HepG2 (cell line): Measurements from ENCODE around the gene PRR14. TPM values are rescaled to one million over a fixed set of nuclear protein-coding genes. Genes with fewer than 3 reads are reported as not detected.

Source experiments
- FOXA3 ChIP-seq: IDR thresholded peaks from 2 replicates; pipeline ENCODE4 v1.6.1; 2016; ENCODE audit warnings: missing genetic modification reagents, missing compliant biosample characterization
- GATAD1 ChIP-seq: IDR thresholded peaks from 2 replicates; pipeline ENCODE4 v1.6.1; 2016; ENCODE audit warnings: missing genetic modification reagents, missing compliant biosample characterization
- GLMP ChIP-seq: sonication (generic); formaldehyde crosslinking; IDR thresholded peaks from 2 replicates; pipeline ENCODE4 v1.9.0; 2021; ENCODE audit warnings: missing genetic modification reagents, mild to moderate bottlenecking, borderline replicate concordance
- KLF15 ChIP-seq: sonication (generic); formaldehyde crosslinking; IDR thresholded peaks from 2 replicates; pipeline ENCODE4 v1.8.1; 2023; ENCODE audit warnings: borderline replicate concordance, mild to moderate bottlenecking, inconsistent platforms, missing genetic modification reagents, mixed read lengths
- MAFG ChIP-seq: sonication (generic); formaldehyde crosslinking; IDR thresholded peaks from 2 replicates; pipeline ENCODE4 v1.5.1; 2020; ENCODE audit warnings: mild to moderate bottlenecking, missing genetic modification reagents
- MAZ ChIP-seq, 2 experiments: sonication (generic) in 1 of 2; formaldehyde crosslinking in 1 of 2; IDR thresholded peaks; 2 replicates each; pipeline versions ENCODE4 v1.5.0 to v1.6.1; 2012 to 2020; ENCODE audit warnings: low read depth in 2 of 2, mild to moderate bottlenecking in 2 of 2, borderline replicate concordance in 1 of 2, improper control_type of control experiment in 1 of 2, low read length in 1 of 2, missing genetic modification reagents in 1 of 2, moderate library complexity in 1 of 2
- MED13 ChIP-seq: sonication (generic); formaldehyde crosslinking; IDR thresholded peaks from 2 replicates; pipeline ENCODE4 v1.5.0; 2020; ENCODE audit warnings: missing genetic modification reagents
- NFKB2 ChIP-seq: sonication (generic); formaldehyde crosslinking; IDR thresholded peaks from 2 replicates; pipeline ENCODE4 v1.4.0; 2020; ENCODE audit warnings: missing genetic modification reagents, borderline replicate concordance
- NR3C1 ChIP-seq: sonication (generic); formaldehyde crosslinking; IDR thresholded peaks from 2 replicates; pipeline ENCODE4 v1.4.0; 2020; ENCODE audit warnings: missing genetic modification reagents
- PLSCR1 ChIP-seq: sonication (generic); formaldehyde crosslinking; IDR thresholded peaks from 2 replicates; pipeline ENCODE4 v1.5.0; 2020; ENCODE audit warnings: missing genetic modification reagents, mild to moderate bottlenecking, borderline replicate concordance
- SSRP1 ChIP-seq: IDR thresholded peaks from 2 replicates; pipeline ENCODE4 v1.6.1; 2016; ENCODE audit warnings: control low read depth
- TCF12 ChIP-seq, 2 experiments: fragments of 450-650 bp in 1 of 2; sonication (generic) in 1 of 2; formaldehyde crosslinking in 1 of 2; IDR thresholded peaks; 2 replicates each; pipeline versions ENCODE4 v1.6.1 to v1.8.0; 2017 to 2022; ENCODE audit warnings: antibody characterized with exemption in 1 of 2, mild to moderate bottlenecking in 1 of 2, missing genetic modification reagents in 1 of 2, moderate library complexity in 1 of 2
- ZBTB1 ChIP-seq: sonication (generic); formaldehyde crosslinking; IDR thresholded peaks from 2 replicates; pipeline ENCODE4 v1.4.0; 2020; ENCODE audit warnings: missing genetic modification reagents, borderline replicate concordance
- ZBTB7A ChIP-seq: sonication (generic); formaldehyde crosslinking; IDR thresholded peaks from 2 replicates; pipeline ENCODE4 v1.8.0; 2022; ENCODE audit warnings: mild to moderate bottlenecking, missing genetic modification reagents
- ZNF142 ChIP-seq: sonication (generic); formaldehyde crosslinking; IDR thresholded peaks from 2 replicates; pipeline ENCODE4 v1.4.0; 2020; ENCODE audit warnings: missing genetic modification reagents
- ZNF234 ChIP-seq: sonication (generic); formaldehyde crosslinking; conservative IDR thresholded peaks from 2 replicates; pipeline ENCODE4 v1.5.1; 2020; ENCODE audit warnings: mild to moderate bottlenecking, missing genetic modification reagents
- ZNF672 ChIP-seq: sonication (generic); formaldehyde crosslinking; IDR thresholded peaks from 2 replicates; pipeline ENCODE4 v1.8.1; 2022; ENCODE audit warnings: missing genetic modification reagents
- ZNF704 ChIP-seq: sonication (generic); formaldehyde crosslinking; IDR thresholded peaks from 2 replicates; pipeline ENCODE4 v1.8.1; 2023; ENCODE audit warnings: mild to moderate bottlenecking, inconsistent platforms, moderate library complexity, missing genetic modification reagents, borderline replicate concordance
- ZNF75D ChIP-seq: sonication (generic); formaldehyde crosslinking; IDR thresholded peaks from 2 replicates; pipeline ENCODE4 v1.8.1; 2023; ENCODE audit warnings: missing genetic modification reagents, mild to moderate bottlenecking, borderline replicate concordance
- polyA plus RNA-seq, 8 experiments: library from polyadenylated mRNA; depleted of rRNA in 3 of 8; stranded (reverse) in 7 of 8; unstranded in 1 of 8; fragments of >200 nt; fragmentation: Illumina TruSeq in 4 of 8; extraction: Trizol in 4 of 8; gene quantifications; 2 replicates each; pipeline versions ENCODE4 v1.2.1 to v1.2.3, GENCODE V29; 2011 to 2016; ENCODE audit warnings: low read depth in 4 of 8, missing spikeins in 1 of 8, mixed read lengths in 1 of 8; ENCODE audit not compliant: insufficient read depth in 1 of 8
- total RNA-seq, 5 experiments: library from RNA; depleted of rRNA; stranded (reverse); fragments of >200 nt; fragmentation: Illumina TruSeq; extraction: Trizol; gene quantifications; 2 replicates each; pipeline ENCODE4 v1.2.3, GENCODE V29; 2016; ENCODE audit warnings: low read depth in 1 of 5

The PRR14 gene
- total and polyA plus RNA-seq, 2 of the 13 experiments (the other 11 are each of a cell fraction or from before 2014, with no cell fraction given): 8.4 to 11.0 TPM

- no peak; the same call in 1 of the 2 replicates for TF ChIP-seq MAZ (IDR thresholded peaks at IDR 0.05; ENCODE audit: borderline replicate concordance, low read depth, low read length)
- peak; percentile 16 for TF ChIP-seq MAZ (CRISPR knock-in tag; IDR thresholded peaks at IDR 0.05; ENCODE audit: low read depth)
- no peak for TF ChIP-seq PLSCR1 (CRISPR knock-in tag)
- TF ChIP-seq ZNF234 (CRISPR knock-in tag): no peak
- no peak for TF ChIP-seq SSRP1 (CRISPR knock-in tag)
- no peak for TF ChIP-seq KLF15 (CRISPR knock-in tag)
- TF ChIP-seq ZNF704 (CRISPR knock-in tag): no peak
- no peak for TF ChIP-seq ZNF142 (CRISPR knock-in tag)
- TF ChIP-seq NFKB2 (CRISPR knock-in tag): peak; percentile 21; the same call in 1 of the 2 replicates
- no peak for TF ChIP-seq NR3C1 (CRISPR knock-in tag)
- TF ChIP-seq MED13 (CRISPR knock-in tag): no peak
- TF ChIP-seq ZNF75D: 0 out of 2 replicates have a peak, but pooled peaks have one; percentile 35
- TF ChIP-seq GATAD1 (CRISPR knock-in tag): no peak
- no peak for TF ChIP-seq GLMP
- TF ChIP-seq ZBTB7A: 0 out of 2 replicates have a peak, but pooled peaks have one; percentile 20
- TF ChIP-seq ZBTB1 (CRISPR knock-in tag): no peak
- TF ChIP-seq FOXA3 (CRISPR knock-in tag): no peak
- no peak for TF ChIP-seq TCF12 (IDR thresholded peaks at IDR 0.05)
- no peak for TF ChIP-seq TCF12 (CRISPR knock-in tag; IDR thresholded peaks at IDR 0.05)
- TF ChIP-seq MAFG (CRISPR knock-in tag): no peak
- no peak for TF ChIP-seq ZNF672 (CRISPR knock-in tag)
Observed at GRCh38 chr16:30659507-30660423, 9.0 kb downstream of the PRR14 start (continued).
